Testis (tissue), 3 donors: Measurements from ENCODE around the gene ASAP2. TPM values are rescaled to one million over a fixed set of nuclear protein-coding genes. Genes with fewer than 3 reads are reported as not detected.

Experiments used
- DNase-seq: peaks from one replicate; pipeline ENCODE4 v3.0.0-alpha.2; 2019
- H3K27ac ChIP-seq, 2 donors: fragments of 200-600 bp; sonication (generic); one replicate each; pipeline ENCODE4 v1.5.1; 2019
- H3K27me3 ChIP-seq: fragments of 200-600 bp; sonication (generic); one replicate; pipeline ENCODE4 v1.5.1; 2019
- H3K36me3 ChIP-seq: fragments of 200-600 bp; sonication (generic); one replicate; pipeline ENCODE4 v1.5.1; 2017; ENCODE audit warnings: low read depth; ENCODE audit errors: missing control alignments
- H3K4me1 ChIP-seq: fragments of 200-600 bp; sonication (generic); one replicate; pipeline ENCODE4 v1.5.1; 2019
- H3K4me3 ChIP-seq, 2 donors: fragments of 200-600 bp; sonication (generic); one replicate each; pipeline ENCODE4 v1.5.1; 2017 to 2019
- H3K9me3 ChIP-seq: fragments of 200-600 bp; sonication (generic); one replicate; pipeline ENCODE4 v1.5.1; 2017
- CTCF ChIP-seq, 3 experiments: fragments of 450-650 bp in 2 of 3; fragments of 200-600 bp in 1 of 3; sonication (generic) in 1 of 3; IDR thresholded peaks; one replicate each; pipeline ENCODE4 v1.5.1; 2016 to 2019; ENCODE audit warnings: antibody characterized with exemption in 3 of 3, mild to moderate bottlenecking in 2 of 3, moderate library complexity in 1 of 3
- POLR2A ChIP-seq: fragments of 450-650 bp; IDR thresholded peaks from one replicate; pipeline ENCODE4 v1.6.1; 2017; ENCODE audit warnings: antibody characterized with exemption, mild to moderate bottlenecking, moderate library complexity
- WGBS, 2 donors: methylation state at CpG; one replicate each; pipeline ENCODE4 v1.1.5; 2018; 5-methylcytosine and 5-hydroxymethylcytosine counted together
- intact Hi-C: fragments of 100-400 bp; cut with DNase I; formaldehyde crosslinking; loops from one replicate; pipeline ENCODE4 v1.15.1; 2023; ENCODE audit warnings: low total_unique reads
- polyA plus RNA-seq: library from polyadenylated mRNA; stranded (reverse); fragments of 350-450 nt; fragmentation: Illumina TruSeq; extraction: RNeasy Lipid Tissue Mini Kit (QIAGEN cat#74804); gene quantifications from one replicate; pipeline ENCODE4 v1.2.3, GENCODE V29; 2014; ENCODE audit warnings: low read depth, low replicate concordance; ENCODE audit not compliant: insufficient read depth
- total RNA-seq, 2 donors: library from RNA; depleted of rRNA; stranded (reverse); fragments of >200 nt; gene quantifications; one replicate each; pipeline ENCODE4 v1.2.3, GENCODE V29; 2016

The ASAP2 gene
- total and polyA plus RNA-seq, 3 donors from 2014 or later, result 42.4 to 87.2 (median 79.0) TPM

- H3K4me1 ChIP-seq, result no peaks in the 10 kb centered on the region
- WGBS, 2 donors, result 83 to 96% methylated on average over 4 to 6 of the region's 6 CpGs
- H3K9me3 ChIP-seq, result no peaks in the 10 kb centered on the region
- H3K27me3 ChIP-seq, result no peaks in the 10 kb centered on the region
- no peak overlapping the region for H3K27ac ChIP-seq
- no peaks in the 10 kb centered on the region for H3K36me3 ChIP-seq
- intact Hi-C loops, result no loop called here
- no peak for DNase-seq
- H3K4me3 ChIP-seq, result no peak overlapping the region
- TF ChIP-seq POLR2A (no peak), CTCF (IDR thresholded peaks at IDR 0.05) (no peak)
These were observed 166.9 kb downstream of the ASAP2 start for GRCh38 chr2:9373476-9373875.

GRCh38 chr2:9374071-9374730 is 167.6 kb downstream of the ASAP2 start:
- intact Hi-C loops, result no loop called here
- Histone ChIP-seq H3K4me3 (no peak overlapping the region), H3K9me3 (no peaks in the 10 kb centered on the region), H3K27me3 (no peaks in the 10 kb centered on the region), H3K4me1 (no peaks in the 10 kb centered on the region), H3K36me3 (no peaks in the 10 kb centered on the region), H3K27ac (no peak overlapping the region)
- TF ChIP-seq CTCF (IDR thresholded peaks at IDR 0.05) (no peak), POLR2A (no peak)
- DNase-seq, result no peak
- 91 to 96% methylated on average over 18 of the region's 18 CpGs for WGBS, 2 donors

GRCh38 chr2:9375857-9376428 is 169.3 kb downstream of the ASAP2 start:
- Histone ChIP-seq H3K9me3 (no peaks in the 10 kb centered on the region), H3K4me1 (no peaks in the 10 kb centered on the region), H3K27me3 (no peaks in the 10 kb centered on the region), H3K36me3 (no peaks in the 10 kb centered on the region), H3K4me3 (no peak overlapping the region), H3K27ac (no peak overlapping the region)
- TF ChIP-seq CTCF (IDR thresholded peaks at IDR 0.05) (no peak), POLR2A (no peak)
- no peak for DNase-seq
- intact Hi-C loops, result no loop called here
- 93% methylated on average over 3 to 4 of the region's 4 CpGs for WGBS, 2 donors

- Histone ChIP-seq H3K4me1 (no peaks in the 10 kb centered on the region), H3K27ac (no peak overlapping the region), H3K9me3 (no peaks in the 10 kb centered on the region), H3K36me3 (no peaks in the 10 kb centered on the region), H3K4me3 (no peak overlapping the region), H3K27me3 (no peaks in the 10 kb centered on the region)
- intact Hi-C loops, result no loop called here
- TF ChIP-seq POLR2A, result no peak
- 82% methylated on average over 9 of the region's 9 CpGs for WGBS, 2 donors
- DNase-seq, result no peak
These were observed 171.0 kb downstream of the ASAP2 start for GRCh38 chr2:9377461-9378097.

- Histone ChIP-seq H3K4me3 (no peak overlapping the region), H3K27me3 (no peaks in the 10 kb centered on the region), H3K36me3 (no peaks in the 10 kb centered on the region), H3K4me1 (no peaks in the 10 kb centered on the region), H3K9me3 (no peaks in the 10 kb centered on the region), H3K27ac (no peak overlapping the region)
- intact Hi-C loops, result no loop called here
- 78 to 79% methylated on average over 30 of the region's 30 CpGs for WGBS, 2 donors
- TF ChIP-seq CTCF (IDR thresholded peaks at IDR 0.05) (no peak), POLR2A (no peak)
- peak; percentile 31 for DNase-seq
These were observed 172.1 kb downstream of the ASAP2 start for GRCh38 chr2:9378433-9379390.
